GM19328 (cell line): ENCODE measurements around the gene WDR33.
"Not testable (repeated sequence)": the region's sequence is repeated elsewhere in the genome, so short reads cannot be mapped to it uniquely, and the experiment has no call there.

ENCODE experiments used
- ATAC-seq: cut with Tn5 transposase; IDR thresholded peaks from one replicate; pipeline ENCODE4 v1.9.1; 2021; ENCODE audit warnings: mild to moderate bottlenecking, moderate library complexity; ENCODE audit not compliant: unreplicated experiment

The WDR33 gene

GRCh38 chr2:127811397-127812321 is 688 bp upstream of the WDR33 start:
- ATAC-seq = peak; percentile 33

GRCh38 chr2:127810156-127810618 is 784 bp downstream of the WDR33 start:
- no peak for ATAC-seq

GRCh38 chr2:127807678-127808353 is 3.2 kb downstream of the WDR33 start:
- no peak for ATAC-seq

GRCh38 chr2:127806860-127807259 is 4.1 kb downstream of the WDR33 start:
- not testable (repeated sequence) for ATAC-seq

- no peak for ATAC-seq
Observed at GRCh38 chr2:127805491-127805890, 5.5 kb downstream of the WDR33 start.

- ATAC-seq = no peak
Observed at GRCh38 chr2:127799926-127800325, 11.0 kb downstream of the WDR33 start.

- ATAC-seq = no peak
Observed at GRCh38 chr2:127796389-127796788, 14.6 kb downstream of the WDR33 start.

GRCh38 chr2:127794901-127795300 is 16.1 kb downstream of the WDR33 start:
- not testable (repeated sequence) for ATAC-seq

GRCh38 chr2:127792805-127793204 is 18.2 kb downstream of the WDR33 start:
- no peak for ATAC-seq

- ATAC-seq = no peak
Observed at GRCh38 chr2:127790694-127791529, 20.1 kb downstream of the WDR33 start.

- ATAC-seq = no peak
Observed at GRCh38 chr2:127786048-127786809, 24.7 kb downstream of the WDR33 start.

- ATAC-seq = no peak
Observed at GRCh38 chr2:127784965-127785518, 25.9 kb downstream of the WDR33 start.

GRCh38 chr2:127783101-127783500 is 27.9 kb downstream of the WDR33 start:
- ATAC-seq = no peak

- ATAC-seq = no peak
Observed at GRCh38 chr2:127778850-127779249, 32.1 kb downstream of the WDR33 start.

GRCh38 chr2:127778447-127778846 is 32.5 kb downstream of the WDR33 start:
- no peak for ATAC-seq

GRCh38 chr2:127776122-127776780 is 34.7 kb downstream of the WDR33 start:
- ATAC-seq = no peak

GRCh38 chr2:127771756-127772155 is 39.2 kb downstream of the WDR33 start:
- no peak for ATAC-seq

GRCh38 chr2:127770973-127771735 is 39.8 kb downstream of the WDR33 start:
- ATAC-seq = no peak

- ATAC-seq = not testable (repeated sequence)
Observed at GRCh38 chr2:127770534-127770933, 40.4 kb downstream of the WDR33 start.
